Measurements from ENCODE around the gene TACO1.

DNA sequence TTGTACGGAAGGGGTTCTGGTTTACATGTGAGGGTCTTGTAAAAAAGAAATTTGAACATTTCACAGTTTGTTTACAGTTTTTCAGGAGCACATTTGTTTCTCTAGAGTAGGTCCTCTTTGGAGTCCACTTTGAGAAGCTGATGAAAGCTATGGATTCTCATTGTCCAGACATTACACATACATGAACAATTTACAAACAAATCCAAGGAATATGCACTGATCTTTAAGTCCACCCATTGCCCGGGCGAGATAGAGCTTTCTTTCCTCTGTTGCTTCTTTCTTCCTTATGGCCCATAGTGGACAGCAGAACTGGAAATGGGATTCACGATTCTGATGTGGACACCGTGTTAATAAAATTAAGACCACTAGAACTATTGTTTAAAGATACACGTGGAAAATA is 48.5 kb upstream of the TACO1 start:
- TF ChIP-seq, protein P1, sequence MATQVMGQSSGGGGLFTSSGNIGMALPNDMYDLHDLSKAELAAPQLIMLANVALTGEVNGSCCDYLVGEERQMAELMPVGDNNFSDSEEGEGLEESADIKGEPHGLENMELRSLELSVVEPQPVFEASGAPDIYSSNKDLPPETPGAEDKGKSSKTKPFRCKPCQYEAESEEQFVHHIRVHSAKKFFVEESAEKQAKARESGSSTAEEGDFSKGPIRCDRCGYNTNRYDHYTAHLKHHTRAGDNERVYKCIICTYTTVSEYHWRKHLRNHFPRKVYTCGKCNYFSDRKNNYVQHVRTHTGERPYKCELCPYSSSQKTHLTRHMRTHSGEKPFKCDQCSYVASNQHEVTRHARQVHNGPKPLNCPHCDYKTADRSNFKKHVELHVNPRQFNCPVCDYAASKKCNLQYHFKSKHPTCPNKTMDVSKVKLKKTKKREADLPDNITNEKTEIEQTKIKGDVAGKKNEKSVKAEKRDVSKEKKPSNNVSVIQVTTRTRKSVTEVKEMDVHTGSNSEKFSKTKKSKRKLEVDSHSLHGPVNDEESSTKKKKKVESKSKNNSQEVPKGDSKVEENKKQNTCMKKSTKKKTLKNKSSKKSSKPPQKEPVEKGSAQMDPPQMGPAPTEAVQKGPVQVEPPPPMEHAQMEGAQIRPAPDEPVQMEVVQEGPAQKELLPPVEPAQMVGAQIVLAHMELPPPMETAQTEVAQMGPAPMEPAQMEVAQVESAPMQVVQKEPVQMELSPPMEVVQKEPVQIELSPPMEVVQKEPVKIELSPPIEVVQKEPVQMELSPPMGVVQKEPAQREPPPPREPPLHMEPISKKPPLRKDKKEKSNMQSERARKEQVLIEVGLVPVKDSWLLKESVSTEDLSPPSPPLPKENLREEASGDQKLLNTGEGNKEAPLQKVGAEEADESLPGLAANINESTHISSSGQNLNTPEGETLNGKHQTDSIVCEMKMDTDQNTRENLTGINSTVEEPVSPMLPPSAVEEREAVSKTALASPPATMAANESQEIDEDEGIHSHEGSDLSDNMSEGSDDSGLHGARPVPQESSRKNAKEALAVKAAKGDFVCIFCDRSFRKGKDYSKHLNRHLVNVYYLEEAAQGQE (tag by site-specific recombination; IDR thresholded peaks at IDR 0.05) = no peak
- TF ChIP-seq BCL11A (tag by site-specific recombination; IDR thresholded peaks at IDR 0.05; ENCODE audit: low read depth) (no peak), ZNF776 (tag by site-specific recombination; IDR thresholded peaks at IDR 0.05; ENCODE audit: borderline replicate concordance) (no peak), YY1 (tag by site-specific recombination; IDR thresholded peaks at IDR 0.05) (no peak), ZNF157 (tag by site-specific recombination; IDR thresholded peaks at IDR 0.05) (no peak)
